ENCODE data around the gene FBXO31. TPM values are rescaled to one million over a fixed set of nuclear protein-coding genes. Genes with fewer than 3 reads are reported as not detected.

FBXO31 gene
- total and polyA plus RNA-seq, 9 donors, result 25.0 to 74.5 (median 54.5) TPM

- Histone ChIP-seq H3K36me3 (no peaks in the 10 kb centered on the region), H3K27ac (no peak overlapping the region), H3K4me3 (no peak overlapping the region), H3K4me1 (ENCODE audit: insufficient read depth) (no peaks in the 10 kb centered on the region), H3K9me3 (no peaks in the 10 kb centered on the region), H3K27me3 (no peaks in the 10 kb centered on the region)
- intact Hi-C loops (cut with DNase I), result no loop called here
- TF ChIP-seq POLR2A (IDR thresholded peaks at IDR 0.05), result no peak
- TF ChIP-seq CTCF (IDR thresholded peaks at IDR 0.05), result no peak
- no peak for TF ChIP-seq EP300 (IDR thresholded peaks at IDR 0.05)
- no peak for DNase-seq
- WGBS, 3 donors, result 92 to 95% (median 93%) methylated on average over 8 of the region's 8 CpGs
Observed at GRCh38 chr16:87356491-87356853, 27.1 kb downstream of the FBXO31 start.

DNA sequence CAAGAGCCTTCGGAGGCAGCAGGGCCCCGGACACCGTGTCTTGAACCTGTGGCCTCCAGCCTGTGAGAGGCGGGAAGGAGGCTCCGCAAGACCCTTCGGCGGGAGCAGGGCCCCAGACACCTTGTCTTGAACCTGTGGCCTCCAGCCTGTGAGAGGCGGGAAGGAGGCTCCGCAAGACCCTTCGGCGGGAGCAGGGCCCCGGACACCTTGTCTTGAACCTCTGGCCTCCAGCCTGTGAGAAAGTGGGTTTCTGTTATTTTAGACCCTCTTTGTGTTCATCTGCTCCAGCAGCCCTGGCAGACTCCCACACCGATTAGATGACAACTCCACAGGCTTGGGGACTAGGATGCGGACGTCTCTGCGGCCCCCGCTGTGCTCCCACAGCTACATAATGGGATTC lies 30.0 kb downstream of the FBXO31 start:
- intact Hi-C loops (cut with DNase I), result no loop called here
- H3K9me3 ChIP-seq, result no peaks in the 10 kb centered on the region
- no peaks in the 10 kb centered on the region for H3K4me1 ChIP-seq (ENCODE audit: insufficient read depth)
- no peak for DNase-seq
- 90 to 93% (median 91%) methylated on average over 17 of the region's 17 CpGs for WGBS, 3 donors
- H3K4me3 ChIP-seq, result no peak overlapping the region
- no peaks in the 10 kb centered on the region for H3K27me3 ChIP-seq
- no peaks in the 10 kb centered on the region for H3K36me3 ChIP-seq
- H3K27ac ChIP-seq, result no peak overlapping the region
- no peak for TF ChIP-seq POLR2A (IDR thresholded peaks at IDR 0.05)
- no peak for TF ChIP-seq CTCF (IDR thresholded peaks at IDR 0.05)
- no peak for TF ChIP-seq EP300 (IDR thresholded peaks at IDR 0.05)

DNA sequence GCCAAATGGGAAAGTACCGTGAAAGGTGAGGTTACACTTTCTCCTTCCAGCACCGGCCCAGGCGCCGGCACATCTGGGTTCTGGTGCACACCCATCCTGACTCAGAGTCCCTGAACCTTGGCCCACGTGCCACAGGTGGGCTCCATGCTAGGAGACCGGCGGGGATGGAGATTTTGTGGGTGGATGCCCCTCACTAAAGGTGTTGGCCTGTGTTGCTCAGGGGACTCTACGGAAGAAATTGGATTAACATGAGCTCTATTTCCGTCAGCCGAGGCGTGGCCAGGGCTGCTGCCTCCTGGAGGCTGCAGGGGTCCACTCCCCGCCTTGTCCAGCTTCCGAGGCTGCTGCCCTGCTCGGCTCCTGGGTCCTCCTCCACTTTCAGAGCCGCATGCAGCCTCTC lies 30.8 kb downstream of the FBXO31 start:
- Histone ChIP-seq H3K36me3 (no peaks in the 10 kb centered on the region), H3K9me3 (no peaks in the 10 kb centered on the region), H3K27me3 (no peaks in the 10 kb centered on the region), H3K27ac (no peak overlapping the region), H3K4me1 (ENCODE audit: insufficient read depth) (no peaks in the 10 kb centered on the region), H3K4me3 (no peak overlapping the region)
- 88 to 93% (median 91%) methylated on average over 15 of the region's 15 CpGs for WGBS, 3 donors
- intact Hi-C loops (cut with DNase I), result no loop called here
- TF ChIP-seq POLR2A (IDR thresholded peaks at IDR 0.05) (no peak), CTCF (IDR thresholded peaks at IDR 0.05) (no peak), EP300 (IDR thresholded peaks at IDR 0.05) (no peak)
- no peak for DNase-seq

DNA sequence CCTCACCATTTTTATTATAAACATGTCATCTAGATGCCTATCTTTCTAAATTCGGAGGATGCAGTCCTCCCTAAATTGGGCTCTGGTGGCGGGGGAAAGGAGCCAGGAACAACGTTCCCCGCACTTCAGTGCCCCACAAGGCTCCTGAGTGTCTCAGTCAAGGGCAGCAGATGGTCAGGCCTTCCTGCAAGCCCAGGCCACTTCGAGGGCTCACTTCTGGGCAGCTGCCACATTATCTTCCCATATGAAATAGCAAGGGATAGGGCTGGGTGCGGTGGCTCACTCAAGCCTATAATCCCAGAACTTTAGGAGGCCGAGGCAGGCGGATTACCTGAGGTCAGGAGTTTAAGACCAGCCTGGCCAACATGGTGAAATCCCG lies 32.3 kb downstream of the FBXO31 start:
- DNase-seq, result no peak
- TF ChIP-seq EP300 (IDR thresholded peaks at IDR 0.05), result no peak
- TF ChIP-seq POLR2A (IDR thresholded peaks at IDR 0.05), result no peak
- TF ChIP-seq CTCF (IDR thresholded peaks at IDR 0.05), result no peak
- no peaks in the 10 kb centered on the region for H3K27me3 ChIP-seq
- WGBS, 3 donors, result 66 to 74% (median 71%) methylated on average over 9 of the region's 9 CpGs
- no peak overlapping the region for H3K4me3 ChIP-seq
- no peaks in the 10 kb centered on the region for H3K4me1 ChIP-seq (ENCODE audit: insufficient read depth)
- intact Hi-C loops (cut with DNase I), result no loop called here
- no peaks in the 10 kb centered on the region for H3K36me3 ChIP-seq
- no peak overlapping the region for H3K27ac ChIP-seq
- no peaks in the 10 kb centered on the region for H3K9me3 ChIP-seq

Data from ovary (tissue), 9 donors.